Suprapubic skin (tissue), 4 donors: ENCODE measurements around the gene EDC4. TPM values are rescaled to one million over a fixed set of nuclear protein-coding genes. Genes with fewer than 3 reads are reported as not detected.

Experiments used
- DNase-seq, 2 donors: peaks; one replicate each; pipeline ENCODE4 v3.0.0-alpha.2; 2019; ENCODE audit warnings: low spot score in 2 of 2
- H3K27ac ChIP-seq: fragments of 200-600 bp; sonication (generic); one replicate; pipeline ENCODE4 v1.5.1; 2019
- H3K27me3 ChIP-seq: fragments of 200-600 bp; sonication (generic); one replicate; pipeline ENCODE4 v1.5.1; 2019
- H3K36me3 ChIP-seq: fragments of 200-600 bp; sonication (generic); one replicate; pipeline ENCODE4 v1.5.1; 2019
- H3K4me1 ChIP-seq: fragments of 200-600 bp; sonication (generic); one replicate; pipeline ENCODE4 v1.5.1; 2019
- H3K4me3 ChIP-seq: fragments of 200-600 bp; sonication (generic); one replicate; pipeline ENCODE4 v1.5.1; 2019; ENCODE audit warnings: mild to moderate bottlenecking
- H3K9me3 ChIP-seq: fragments of 200-600 bp; sonication (generic); one replicate; pipeline ENCODE4 v1.5.1; 2019
- CTCF ChIP-seq, 2 donors: fragments of 200-600 bp in 1 of 2; fragments of 450-650 bp in 1 of 2; sonication (generic) in 1 of 2; IDR thresholded peaks; one replicate each; pipeline ENCODE4 v1.5.1; 2016 to 2019; ENCODE audit warnings: antibody characterized with exemption in 2 of 2, mild to moderate bottlenecking in 1 of 2, moderate library complexity in 1 of 2
- EP300 ChIP-seq: sonication (generic); formaldehyde crosslinking; IDR thresholded peaks from one replicate; pipeline ENCODE4 v1.6.1; 2017; ENCODE audit warnings: antibody characterized with exemption
- POLR2A ChIP-seq, 2 donors: fragments of 450-650 bp; IDR thresholded peaks; one replicate each; pipeline ENCODE4 v1.6.1; 2017; ENCODE audit warnings: antibody characterized with exemption in 2 of 2, mild to moderate bottlenecking in 2 of 2, moderate library complexity in 2 of 2
- POLR2AphosphoS5 ChIP-seq, 3 donors: sonication (generic); formaldehyde crosslinking; IDR thresholded peaks; one replicate each; pipeline ENCODE4 v1.6.1; 2017; ENCODE audit warnings: antibody characterized with exemption in 3 of 3
- WGBS: methylation state at CpG from one replicate; pipeline ENCODE4 v1.1.5; 2018; 5-methylcytosine and 5-hydroxymethylcytosine counted together
- total RNA-seq, 4 donors: library from RNA; depleted of rRNA; stranded (reverse); fragments of >200 nt; gene quantifications; one replicate each; pipeline ENCODE4 v1.1.0, GENCODE V29; 2016

Gene EDC4
- total RNA-seq, 4 donors from 2014 or later: 59.5 to 110 (median 68.0) TPM

- TF ChIP-seq EP300 (no peak), POLR2AphosphoS5 (IDR thresholded peaks at IDR 0.05) (peak in 2 of 3 donors; percentile 13 to 83), POLR2A (IDR thresholded peaks at IDR 0.05) (peak; percentile 39 to 77), CTCF (IDR thresholded peaks at IDR 0.05) (peak; percentile 72 to 96)
- DNase-seq: peak; percentile 96 to 98
- 2% methylated on average over 17 of the region's 83 CpGs for WGBS
- no peaks in the 10 kb centered on the region for H3K36me3 ChIP-seq
- H3K27ac ChIP-seq: peak within 1 kb of the TSS; percentile 99
- no peaks in the 10 kb centered on the region for H3K9me3 ChIP-seq
- peaks cover 47% of the 10 kb centered on the region for H3K4me1 ChIP-seq
- peak within 1 kb of the TSS; percentile 88 for H3K4me3 ChIP-seq
- H3K27me3 ChIP-seq: no peaks in the 10 kb centered on the region
Observed at GRCh38 chr16:67841816-67842508, 30.9 kb upstream of the EDC4 start, which contains the start of gene THAP11. TSS of gene THAP11 (plus strand) at chr16:67842320. CDS start at chr16:67842555, 235 bp downstream.

GRCh38 chr16:67842509-67843342, 30.1 kb upstream of the EDC4 start:
- Histone ChIP-seq H3K27ac (peak overlapping the region; percentile 99), H3K4me1 (peaks cover 50% of the 10 kb centered on the region), H3K4me3 (peak overlapping the region; percentile 88), H3K27me3 (no peaks in the 10 kb centered on the region), H3K9me3 (no peaks in the 10 kb centered on the region), H3K36me3 (no peaks in the 10 kb centered on the region)
- WGBS: 0% methylated on average over 1 of the region's 67 CpGs
- no peak for TF ChIP-seq EP300
- TF ChIP-seq CTCF (IDR thresholded peaks at IDR 0.05): peak in 1 of 2 donors; percentile 21
- DNase-seq: peak in 1 of 2 donors; percentile 80

GRCh38 chr16:67843343-67843765, 29.5 kb upstream of the EDC4 start:
- TF ChIP-seq POLR2A (IDR thresholded peaks at IDR 0.05) (no peak), EP300 (no peak), POLR2AphosphoS5 (IDR thresholded peaks at IDR 0.05) (no peak)
- Histone ChIP-seq H3K4me3 (peak overlapping the region; percentile 88), H3K9me3 (no peaks in the 10 kb centered on the region), H3K27me3 (no peaks in the 10 kb centered on the region), H3K4me1 (peaks cover 56% of the 10 kb centered on the region), H3K36me3 (no peaks in the 10 kb centered on the region), H3K27ac (peak overlapping the region; percentile 99)
- DNase-seq: no peak
- WGBS: 0% methylated on average over 4 of the region's 11 CpGs

GRCh38 chr16:67844497-67844896, 28.4 kb upstream of the EDC4 start:
- DNase-seq: no peak
- WGBS: 39% methylated on average over 4 of the region's 4 CpGs
- Histone ChIP-seq H3K4me1 (peaks cover 62% of the 10 kb centered on the region), H3K27ac (peak overlapping the region; percentile 37), H3K9me3 (no peaks in the 10 kb centered on the region), H3K36me3 (no peaks in the 10 kb centered on the region), H3K27me3 (no peaks in the 10 kb centered on the region), H3K4me3 (peak overlapping the region; percentile 88)
- TF ChIP-seq POLR2A (IDR thresholded peaks at IDR 0.05) (no peak), CTCF (IDR thresholded peaks at IDR 0.05) (peak in 1 of 2 donors; percentile 32)

GRCh38 chr16:67845291-67846062, 27.4 kb upstream of the EDC4 start:
- H3K27ac ChIP-seq: peak overlapping the region; percentile 95
- DNase-seq: no peak
- H3K4me1 ChIP-seq: peaks cover 62% of the 10 kb centered on the region
- TF ChIP-seq EP300: no peak
- TF ChIP-seq CTCF (IDR thresholded peaks at IDR 0.05): no peak
- no peaks in the 10 kb centered on the region for H3K27me3 ChIP-seq
- no peaks in the 10 kb centered on the region for H3K9me3 ChIP-seq
- H3K36me3 ChIP-seq: no peaks in the 10 kb centered on the region
- 76% methylated on average over 5 of the region's 5 CpGs for WGBS
- H3K4me3 ChIP-seq: peak overlapping the region; percentile 83
